HS-27A (cell line): ENCODE results near the gene SLC35F5.
"Not testable (repeated sequence)": the region's sequence is repeated elsewhere in the genome, so short reads cannot be mapped to it uniquely, and the experiment has no call there.

Experiments
- DNase-seq: peaks from one replicate; pipeline ENCODE4 v3.0.0-alpha.2; 2012; ENCODE audit warnings: low read depth, missing footprints

Gene SLC35F5

DNA sequence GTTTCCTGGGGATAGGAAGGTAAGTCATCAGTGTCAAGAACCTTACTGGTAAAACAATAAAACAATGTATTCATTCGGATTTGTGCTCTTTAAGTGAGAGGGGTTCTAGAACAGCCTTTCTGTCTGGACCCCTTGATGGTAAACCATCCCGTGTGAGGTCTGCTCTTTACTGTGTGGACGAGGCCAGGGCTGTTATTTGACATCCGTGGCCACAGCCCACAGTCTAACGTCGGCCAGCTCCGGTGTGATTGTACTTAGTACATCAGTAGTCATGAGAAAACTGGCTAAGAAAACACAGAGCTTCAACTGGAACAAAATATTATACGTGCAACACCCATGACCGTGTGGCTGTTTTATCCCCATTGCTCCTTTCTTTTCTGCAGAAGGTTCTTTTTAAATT, 62.0 kb downstream of the SLC35F5 start:
- no peak for DNase-seq

- DNase-seq = no peak
Measured at GRCh38 chr2:113692698-113693428, 63.6 kb downstream of the SLC35F5 start.

GRCh38 chr2:113690871-113691270, 65.6 kb downstream of the SLC35F5 start:
- DNase-seq = not testable (repeated sequence)

- no peak for DNase-seq
Measured at GRCh38 chr2:113686537-113686936, 69.9 kb downstream of the SLC35F5 start.

DNA sequence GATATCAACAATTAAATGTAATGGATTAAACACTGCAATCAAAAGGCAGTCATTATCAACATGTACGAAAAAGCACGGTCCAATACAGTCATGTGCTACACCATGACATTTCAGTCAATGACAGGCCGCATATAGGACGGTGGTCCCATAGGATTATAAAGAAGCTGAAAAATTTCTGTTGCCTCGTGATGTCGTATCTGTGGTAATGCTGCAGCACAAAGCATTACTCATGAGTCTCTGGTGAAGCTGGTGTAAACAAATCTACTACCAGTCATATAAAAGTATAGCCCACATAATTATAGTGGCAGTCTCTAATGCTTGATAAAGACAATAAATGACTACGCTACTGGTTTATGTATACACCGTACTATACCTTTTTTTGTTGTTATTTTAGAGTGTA, 71.0 kb downstream of the SLC35F5 start:
- DNase-seq = no peak

DNA sequence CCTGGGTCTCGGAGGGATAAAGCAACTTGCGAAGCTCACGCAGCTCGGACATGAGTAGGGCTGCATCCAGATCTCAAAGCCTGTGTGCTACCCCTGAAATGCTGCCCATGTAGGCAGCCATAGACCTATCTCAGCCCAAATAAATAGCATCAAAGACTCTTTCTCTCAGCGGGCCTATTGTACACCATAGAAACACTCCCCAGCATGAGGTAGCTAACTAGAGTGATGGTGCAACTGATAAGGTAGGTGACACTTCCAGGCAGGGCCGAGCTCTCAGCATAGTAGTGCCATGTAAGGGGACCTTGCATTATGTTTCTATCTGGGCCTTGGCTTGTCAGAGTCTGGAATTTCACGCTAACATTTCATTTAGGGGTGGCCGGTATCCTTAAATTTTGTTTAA, 77.0 kb downstream of the SLC35F5 start:
- no peak for DNase-seq

DNA sequence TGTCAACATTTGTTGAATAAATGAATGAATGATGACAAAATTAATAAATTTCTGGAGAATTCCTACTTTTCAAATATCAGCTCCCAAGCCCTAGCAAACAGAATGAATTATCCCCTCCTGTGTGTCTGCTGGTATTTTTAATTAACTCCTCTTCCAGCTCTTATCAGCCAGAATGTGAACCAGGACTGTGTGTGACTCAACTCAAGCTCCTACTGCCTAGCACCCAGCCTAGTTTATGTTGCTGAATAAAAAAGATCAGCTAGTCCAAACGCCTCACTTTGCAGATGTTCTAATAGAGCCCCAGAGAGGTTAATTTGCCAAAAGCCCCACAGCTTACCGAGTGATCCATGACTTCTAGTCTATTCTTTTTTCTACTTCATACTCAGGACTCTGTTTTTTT, 79.1 kb downstream of the SLC35F5 start:
- DNase-seq = no peak

DNA sequence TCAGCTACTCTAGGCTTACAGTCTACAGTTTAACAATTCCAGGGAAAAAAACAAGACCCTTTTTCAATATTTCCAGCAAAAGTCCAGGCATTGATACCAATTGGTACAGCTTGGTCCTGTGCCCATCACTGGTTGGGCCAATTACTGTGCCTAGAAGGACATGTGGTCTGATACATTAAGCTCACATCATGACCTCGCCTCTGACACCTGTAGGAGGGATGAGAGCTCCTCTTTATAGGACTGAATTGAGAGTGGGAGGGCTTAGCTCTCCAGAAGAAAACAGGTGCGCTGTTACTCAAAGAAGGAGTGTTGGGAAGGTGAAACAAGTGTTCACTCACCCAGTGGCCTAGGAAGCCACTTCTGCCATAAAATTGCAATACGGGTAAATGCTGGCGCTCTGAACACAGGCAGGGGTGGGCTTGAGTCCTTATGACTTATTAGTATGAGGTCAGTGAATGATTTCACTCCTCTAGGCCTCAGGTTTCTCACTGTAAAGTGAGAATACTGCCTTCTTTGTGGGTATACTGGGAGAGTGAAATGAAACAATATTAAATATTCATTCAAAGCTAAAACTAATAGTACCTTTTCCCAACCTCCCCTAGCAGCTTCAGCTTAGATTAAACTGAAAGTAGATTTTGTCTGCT, 79.7 kb downstream of the SLC35F5 start:
- DNase-seq = no peak

GRCh38 chr2:113675875-113676274, 80.6 kb downstream of the SLC35F5 start:
- DNase-seq = no peak

- DNase-seq = no peak
Measured at GRCh38 chr2:113672326-113672932, 84.0 kb downstream of the SLC35F5 start.

GRCh38 chr2:113669013-113669412, 87.4 kb downstream of the SLC35F5 start:
- not testable (repeated sequence) for DNase-seq

- DNase-seq = not testable (repeated sequence)
Measured at GRCh38 chr2:113664761-113665533, 91.5 kb downstream of the SLC35F5 start.

GRCh38 chr2:113663285-113664060, 93.0 kb downstream of the SLC35F5 start:
- not testable (repeated sequence) for DNase-seq
